HepG2 (cell line): Measurements from ENCODE around the gene MYRFL. TPM values are rescaled to one million over a fixed set of nuclear protein-coding genes. Genes with fewer than 3 reads are reported as not detected.

Source experiments
- ATAC-seq: fragments of 200-7000 bp; cut with Tn5 transposase; 3 replicates; pipeline ENCODE4 v1.9.1; 2020; ENCODE audit warnings: mild to moderate bottlenecking, moderate library complexity
- BruUV-seq: library from RNA; stranded (reverse); fragments of 400-500 nt; replicated peaks from 2 replicates; lab custom pipeline; 2021; lab: Mats Ljungman, UMichigan
- CTCF ChIA-PET: fragments of 300-600 bp; formaldehyde crosslinking; extraction: SDS; loops from one replicate; lab custom pipeline; 2021; ENCODE audit warnings: low total read pairs, inconsistent platforms, low intra/inter-chr PET ratio; lab: Yijun Ruan, JAX
- POLR2A ChIA-PET: fragments of 350-600 bp; sonication (Branson Sonifier 250); formaldehyde crosslinking; loops from one replicate; lab custom pipeline; 2020; ENCODE audit warnings: antibody characterized with exemption, inconsistent platforms; lab: Yijun Ruan, JAX
- DNase-seq: peaks from one replicate; pipeline ENCODE4 v3.0.0-alpha.2; 2015; ENCODE audit warnings: low spot score
- FAIRE-seq: peaks from 3 replicates; lab custom pipeline; 2011; peaks lifted over from hg19 to GRCh38; lab: Jason Lieb, UNC
- H2AFZ ChIP-seq: one replicate; pipeline ENCODE4 v1.6.1; 2011; ENCODE audit warnings: low read length, inconsistent platforms
- H3K27ac ChIP-seq: fragments of 300-600 bp; 3 replicates; pipeline ENCODE4 v1.8.0; 2011; ENCODE audit warnings: mixed run types, mild to moderate bottlenecking, mixed read lengths, low read length, inconsistent platforms; ENCODE audit not compliant: insufficient read depth; ENCODE audit errors: extremely low read length
- H3K27me3 ChIP-seq, 2 experiments: fragments of 200-600 bp in 1 of 2; 2 replicates in 1 of 2; 3 replicates in 1 of 2; pipeline versions ENCODE4 v1.6.0 to v1.8.0; 2011; ENCODE audit warnings: low read length in 2 of 2, mild to moderate bottlenecking in 2 of 2, moderate library complexity in 2 of 2, inconsistent platforms in 1 of 2; ENCODE audit not compliant: insufficient read depth in 2 of 2, control insufficient read depth in 1 of 2
- H3K36me3 ChIP-seq, 2 experiments: fragments of 200-600 bp in 1 of 2; replicated peaks in 1 of 2; 2 replicates in 1 of 2; 3 replicates in 1 of 2; pipeline versions ENCODE4 v1.5.1 to v1.8.0; 2011; ENCODE audit warnings: low read length in 2 of 2, inconsistent platforms in 1 of 2; ENCODE audit not compliant: insufficient read depth in 2 of 2, control insufficient read depth in 1 of 2
- H3K4me1 ChIP-seq: 2 replicates; pipeline ENCODE4 v1.5.1; 2012; ENCODE audit warnings: low read length, inconsistent platforms; ENCODE audit not compliant: insufficient read depth
- H3K4me2 ChIP-seq: 2 replicates; pipeline ENCODE4 v1.6.0; 2011; ENCODE audit warnings: low read depth, low read length, inconsistent platforms
- H3K4me3 ChIP-seq, 3 experiments: fragments of 200-600 bp in 1 of 3; sonication (generic), shearing (Covaris generic) in 1 of 3; replicated peaks in 1 of 3; 2 replicates each; pipeline ENCODE4 v1.5.1; 2011 to 2016; ENCODE audit warnings: low read length in 3 of 3, inconsistent platforms in 2 of 3, low read depth in 2 of 3, mild to moderate bottlenecking in 2 of 3, control low read depth in 1 of 3, mixed read lengths in 1 of 3; ENCODE audit not compliant: insufficient read depth in 1 of 3
- H3K79me2 ChIP-seq: one replicate; pipeline ENCODE4 v1.6.1; 2011; ENCODE audit warnings: low read length, inconsistent platforms; ENCODE audit not compliant: insufficient read depth
- H3K9ac ChIP-seq: 2 replicates; pipeline ENCODE4 v1.6.0; 2011; ENCODE audit warnings: mild to moderate bottlenecking, low read depth, low read length, inconsistent platforms; ENCODE audit not compliant: insufficient read depth
- H3K9me3 ChIP-seq: 2 replicates; pipeline ENCODE4 v1.5.1; 2012; ENCODE audit warnings: mild to moderate bottlenecking, low read length
- H4K20me1 ChIP-seq: 2 replicates; pipeline ENCODE4 v1.6.0; 2011; ENCODE audit warnings: inconsistent platforms, mild to moderate bottlenecking, low read length, moderate library complexity; ENCODE audit not compliant: insufficient read depth
- CREB3 ChIP-seq: sonication (generic); formaldehyde crosslinking; IDR thresholded peaks from 2 replicates; pipeline ENCODE4 v1.5.0; 2020; ENCODE audit warnings: missing genetic modification reagents
- HNRNPH1 ChIP-seq: fragments of 200-400 bp; formaldehyde crosslinking; optimal IDR thresholded peaks from 2 replicates; pipeline ENCODE3; 2017; ENCODE audit warnings: mild to moderate bottlenecking, low read depth, low read length
- KDM1A ChIP-seq: IDR thresholded peaks from 2 replicates; pipeline ENCODE4 v1.6.1; 2016; ENCODE audit warnings: missing compliant biosample characterization
- PAXIP1 ChIP-seq: sonication (generic); formaldehyde crosslinking; conservative IDR thresholded peaks from 2 replicates; pipeline ENCODE4 v1.4.0; 2020; ENCODE audit warnings: mild to moderate bottlenecking, missing genetic modification reagents, moderate library complexity
- PBX3 ChIP-seq: sonication (generic); formaldehyde crosslinking; IDR thresholded peaks from 2 replicates; pipeline ENCODE4 v1.8.1; 2023; ENCODE audit warnings: missing genetic modification reagents, inconsistent platforms, borderline replicate concordance
- TERF1 ChIP-seq: sonication (generic); formaldehyde crosslinking; IDR thresholded peaks from 2 replicates; pipeline ENCODE4 v1.8.0; 2022; ENCODE audit warnings: mild to moderate bottlenecking, missing genetic modification reagents, moderate library complexity
- THAP7 ChIP-seq: sonication (generic); formaldehyde crosslinking; IDR thresholded peaks from 2 replicates; pipeline ENCODE4 v1.8.1; 2023; ENCODE audit warnings: mild to moderate bottlenecking, missing genetic modification reagents
- ZNF260 ChIP-seq: sonication (generic); formaldehyde crosslinking; IDR thresholded peaks from 2 replicates; pipeline ENCODE4 v1.4.0; 2020; ENCODE audit warnings: missing genetic modification reagents, low read depth, mild to moderate bottlenecking, borderline replicate concordance
- ZNF329 ChIP-seq: sonication (generic); formaldehyde crosslinking; IDR thresholded peaks from 2 replicates; pipeline ENCODE4 v1.9.0; 2021; ENCODE audit warnings: low read depth, mild to moderate bottlenecking, missing genetic modification reagents
- WGBS: methylation state at CpG from one replicate; pipeline ENCODE4 v1.1.6; 2017; ENCODE audit warnings: low lambda C conversion rate; 5-methylcytosine and 5-hydroxymethylcytosine counted together
- in situ Hi-C: cut with HindIII; loops from 2 replicates; pipeline ENCODE4 v1.10.0; 2017; ENCODE audit warnings: low pct_unique_long_range_greater_than_20kb; ENCODE audit not compliant: extremely low pct_ligation_motif_present
- intact Hi-C: fragments of 100-400 bp; cut with micrococcal nuclease; formaldehyde crosslinking; loops from one replicate; pipeline ENCODE4 v1.10.0; 2022; ENCODE audit not compliant: unreplicated experiment
- polyA plus RNA-seq, 8 experiments: library from polyadenylated mRNA; depleted of rRNA in 3 of 8; stranded (reverse) in 7 of 8; unstranded in 1 of 8; fragments of >200 nt; fragmentation: Illumina TruSeq in 4 of 8; extraction: Trizol in 4 of 8; gene quantifications; 2 replicates each; pipeline versions ENCODE4 v1.2.1 to v1.2.3, GENCODE V29; 2011 to 2016; ENCODE audit warnings: low read depth in 4 of 8, missing spikeins in 1 of 8, mixed read lengths in 1 of 8; ENCODE audit not compliant: insufficient read depth in 1 of 8
- total RNA-seq, 5 experiments: library from RNA; depleted of rRNA; stranded (reverse); fragments of >200 nt; fragmentation: Illumina TruSeq; extraction: Trizol; gene quantifications; 2 replicates each; pipeline ENCODE4 v1.2.3, GENCODE V29; 2016; ENCODE audit warnings: low read depth in 1 of 5

MYRFL gene
- total and polyA plus RNA-seq, 2 of the 13 experiments (the other 11 are each of a cell fraction or from before 2014, with no cell fraction given) = 0.09 to 0.11 TPM

GRCh38 chr12:69810870-69811498 is 14.0 kb upstream of the MYRFL start (continued):
- TF ChIP-seq TERF1 (CRISPR knock-in tag) (no peak), ZNF329 (CRISPR knock-in tag) (no peak), THAP7 (CRISPR knock-in tag) (no peak), CREB3 (CRISPR knock-in tag) (no peak), HNRNPH1 (no peak)

- no peak overlapping the region for H3K27ac ChIP-seq
- BruUV-seq = no TSS peak
- FAIRE-seq (no peak), DNase-seq (no peak), ATAC-seq (no peak)
- no peak overlapping the region for H3K4me2 ChIP-seq
- in situ Hi-C loops = no loop called here
- H3K79me2 ChIP-seq = no peaks in the 10 kb centered on the region
- intact Hi-C loops = no loop called here
- H2AFZ ChIP-seq = no peak overlapping the region
- ChIA-PET POLR2A (no interaction called here), CTCF (no interaction called here)
- no peak overlapping the region for H3K9ac ChIP-seq
- H3K36me3 ChIP-seq = no peaks in the 10 kb centered on the region
- WGBS = 96% methylated on average over 3 of the region's 3 CpGs
- H4K20me1 ChIP-seq = no peaks in the 10 kb centered on the region
- no peaks in the 10 kb centered on the region for H3K27me3 ChIP-seq
- no peaks in the 10 kb centered on the region for H3K9me3 ChIP-seq
- no peaks in the 10 kb centered on the region for H3K4me1 ChIP-seq
- H3K4me3 ChIP-seq = no peak overlapping the region
- TF ChIP-seq PBX3 (CRISPR knock-in tag) = no peak
- TF ChIP-seq PAXIP1 (CRISPR knock-in tag) = no peak
- no peak for TF ChIP-seq KDM1A (CRISPR knock-in tag)
- no peak for TF ChIP-seq ZNF260 (CRISPR knock-in tag)
Observed at GRCh38 chr12:69816082-69816481, 8.9 kb upstream of the MYRFL start.
